ENCODE data around the gene FAAP100.

The FAAP100 gene

GRCh38 chr17:81493198-81494038 is 58.7 kb downstream of the FAAP100 start:
- TF ChIP-seq, protein P1, sequence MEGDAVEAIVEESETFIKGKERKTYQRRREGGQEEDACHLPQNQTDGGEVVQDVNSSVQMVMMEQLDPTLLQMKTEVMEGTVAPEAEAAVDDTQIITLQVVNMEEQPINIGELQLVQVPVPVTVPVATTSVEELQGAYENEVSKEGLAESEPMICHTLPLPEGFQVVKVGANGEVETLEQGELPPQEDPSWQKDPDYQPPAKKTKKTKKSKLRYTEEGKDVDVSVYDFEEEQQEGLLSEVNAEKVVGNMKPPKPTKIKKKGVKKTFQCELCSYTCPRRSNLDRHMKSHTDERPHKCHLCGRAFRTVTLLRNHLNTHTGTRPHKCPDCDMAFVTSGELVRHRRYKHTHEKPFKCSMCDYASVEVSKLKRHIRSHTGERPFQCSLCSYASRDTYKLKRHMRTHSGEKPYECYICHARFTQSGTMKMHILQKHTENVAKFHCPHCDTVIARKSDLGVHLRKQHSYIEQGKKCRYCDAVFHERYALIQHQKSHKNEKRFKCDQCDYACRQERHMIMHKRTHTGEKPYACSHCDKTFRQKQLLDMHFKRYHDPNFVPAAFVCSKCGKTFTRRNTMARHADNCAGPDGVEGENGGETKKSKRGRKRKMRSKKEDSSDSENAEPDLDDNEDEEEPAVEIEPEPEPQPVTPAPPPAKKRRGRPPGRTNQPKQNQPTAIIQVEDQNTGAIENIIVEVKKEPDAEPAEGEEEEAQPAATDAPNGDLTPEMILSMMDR (IDR thresholded peaks at IDR 0.05; ENCODE audit: low read depth, low read length) = no peak
- no peak for DNase-seq (ENCODE audit: extremely low read depth, low read depth)

DNA sequence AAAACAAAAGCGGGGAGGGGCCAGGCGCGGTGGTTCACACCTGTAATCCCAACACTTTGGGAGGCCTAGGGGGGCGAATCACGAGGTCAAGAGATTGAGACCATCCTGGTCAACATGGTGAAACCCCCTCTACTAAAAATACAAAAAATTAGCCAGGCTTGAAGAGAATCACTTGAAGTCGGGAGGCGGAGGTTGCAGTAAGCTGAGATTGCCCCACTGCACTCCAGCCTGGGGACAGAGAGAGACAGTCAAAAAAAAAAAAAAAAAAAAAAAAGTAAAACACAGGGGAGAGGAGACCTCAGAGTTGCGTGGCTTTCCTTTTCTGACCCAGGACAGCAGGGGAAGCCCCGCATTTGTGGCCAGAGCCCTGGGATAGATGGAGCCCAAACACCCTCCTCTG is 59.4 kb downstream of the FAAP100 start:
- DNase-seq (ENCODE audit: extremely low read depth, low read depth) = no peak
- TF ChIP-seq, protein P1 (IDR thresholded peaks at IDR 0.05; ENCODE audit: low read depth, low read length) = no peak

GRCh38 chr17:81492202-81492601 is 60.0 kb downstream of the FAAP100 start:
- TF ChIP-seq, protein P1 (IDR thresholded peaks at IDR 0.05; ENCODE audit: low read depth, low read length) = no peak
- no peak for DNase-seq (ENCODE audit: extremely low read depth, low read depth)

GRCh38 chr17:81491761-81492160 is 60.4 kb downstream of the FAAP100 start:
- no peak for DNase-seq (ENCODE audit: extremely low read depth, low read depth)
- TF ChIP-seq, protein P1 (IDR thresholded peaks at IDR 0.05; ENCODE audit: low read depth, low read length) = no peak

- no peak for DNase-seq (ENCODE audit: extremely low read depth, low read depth)
- TF ChIP-seq, protein P1 (IDR thresholded peaks at IDR 0.05; ENCODE audit: low read depth, low read length) = no peak
Measured at GRCh38 chr17:81491181-81491581, 61.0 kb downstream of the FAAP100 start.

- TF ChIP-seq, protein P1 (IDR thresholded peaks at IDR 0.05; ENCODE audit: low read depth, low read length) = no peak
- no peak for DNase-seq (ENCODE audit: extremely low read depth, low read depth)
Measured at GRCh38 chr17:81489998-81490992, 61.9 kb downstream of the FAAP100 start.
